UCSD-AML1 (cell line): ENCODE measurements around the gene NISCH.

Experiments
- DNase-seq: peaks from one replicate; lab custom pipeline; 2025; ENCODE audit not compliant: unreplicated experiment; lab: John Stamatoyannopoulos, UW

Gene NISCH

GRCh38 chr3:52511509-52511908 lies 56.1 kb downstream of the NISCH start:
- no peak for DNase-seq

GRCh38 chr3:52512105-52512504 lies 56.7 kb downstream of the NISCH start:
- DNase-seq: no peak

DNA sequence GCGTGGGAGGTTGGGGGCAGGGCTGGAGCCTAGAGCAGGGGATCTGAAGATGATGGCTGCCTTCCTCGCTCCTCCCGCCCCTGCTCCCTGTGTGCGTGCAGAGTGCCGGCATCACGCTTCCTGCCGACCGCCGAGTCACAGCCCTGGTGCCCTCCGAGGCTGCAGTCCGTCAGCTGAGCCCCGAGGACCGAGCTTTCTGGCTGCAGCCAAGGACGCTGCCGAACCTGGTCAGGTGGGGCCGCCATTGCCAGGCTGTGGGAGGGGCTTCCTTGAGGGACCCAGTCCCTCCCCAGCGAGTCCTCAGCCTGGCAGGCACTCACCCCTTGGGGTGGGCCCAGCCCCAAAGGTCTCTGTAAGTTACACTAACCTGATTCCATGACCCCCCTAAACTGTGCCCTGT lies 57.3 kb downstream of the NISCH start:
- no peak for DNase-seq

DNA sequence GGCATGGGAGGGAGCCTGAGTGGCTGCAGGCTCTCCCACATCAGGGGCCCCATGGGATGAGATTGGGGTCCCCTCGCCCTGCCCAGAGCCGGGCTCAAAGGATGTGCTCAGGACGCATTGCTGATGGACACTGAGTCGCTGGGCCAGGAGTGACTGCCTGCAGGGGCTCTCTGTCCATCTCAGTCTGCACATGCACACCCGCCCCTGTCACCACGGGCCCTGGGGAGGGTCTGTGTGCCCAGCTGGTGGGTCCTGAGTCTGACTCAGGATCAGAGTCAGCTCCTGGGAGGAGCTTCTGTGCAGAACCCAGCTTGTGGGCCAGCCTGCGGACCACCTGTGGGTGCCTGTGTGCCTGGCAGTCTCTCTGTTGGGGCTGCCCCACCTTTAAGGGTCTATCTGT lies 57.9 kb downstream of the NISCH start:
- DNase-seq: no peak

- DNase-seq: no peak
Measured at GRCh38 chr3:52514576-52514975, 59.2 kb downstream of the NISCH start.

GRCh38 chr3:52515192-52515591 lies 59.8 kb downstream of the NISCH start:
- no peak for DNase-seq

DNA sequence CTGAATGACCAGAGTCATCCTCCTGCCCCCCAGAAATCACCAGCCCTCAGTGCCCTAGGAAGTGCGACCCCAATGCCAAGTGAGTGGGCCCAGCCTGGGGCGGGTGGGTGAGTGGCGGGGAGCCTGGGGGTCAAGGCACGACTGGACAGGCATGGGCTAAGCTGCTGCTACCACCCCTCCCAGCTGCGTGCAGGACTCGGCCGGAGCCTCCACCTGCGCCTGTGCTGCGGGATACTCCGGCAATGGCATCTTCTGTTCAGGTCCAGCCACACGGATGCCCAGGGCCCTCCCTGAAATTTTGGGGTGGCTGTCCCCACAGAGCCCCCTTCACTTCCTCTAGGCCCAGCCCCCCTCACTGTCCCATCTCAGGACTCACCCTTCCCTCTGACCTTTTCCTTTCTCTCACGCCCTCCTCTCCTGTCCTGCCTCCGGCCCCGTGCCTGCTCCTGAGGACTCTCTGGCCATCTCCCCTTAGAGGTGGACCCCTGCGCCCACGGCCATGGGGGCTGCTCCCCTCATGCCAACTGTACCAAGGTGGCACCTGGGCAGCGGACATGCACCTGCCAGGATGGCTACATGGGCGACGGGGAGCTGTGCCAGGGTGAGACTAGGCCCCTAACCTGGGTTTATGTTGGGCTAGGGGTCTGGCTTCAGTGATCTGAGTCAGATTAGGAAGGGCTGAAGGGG lies 61.2 kb downstream of the NISCH start:
- no peak for DNase-seq

- DNase-seq: no peak
Measured at GRCh38 chr3:52517796-52518722, 62.7 kb downstream of the NISCH start.

DNA sequence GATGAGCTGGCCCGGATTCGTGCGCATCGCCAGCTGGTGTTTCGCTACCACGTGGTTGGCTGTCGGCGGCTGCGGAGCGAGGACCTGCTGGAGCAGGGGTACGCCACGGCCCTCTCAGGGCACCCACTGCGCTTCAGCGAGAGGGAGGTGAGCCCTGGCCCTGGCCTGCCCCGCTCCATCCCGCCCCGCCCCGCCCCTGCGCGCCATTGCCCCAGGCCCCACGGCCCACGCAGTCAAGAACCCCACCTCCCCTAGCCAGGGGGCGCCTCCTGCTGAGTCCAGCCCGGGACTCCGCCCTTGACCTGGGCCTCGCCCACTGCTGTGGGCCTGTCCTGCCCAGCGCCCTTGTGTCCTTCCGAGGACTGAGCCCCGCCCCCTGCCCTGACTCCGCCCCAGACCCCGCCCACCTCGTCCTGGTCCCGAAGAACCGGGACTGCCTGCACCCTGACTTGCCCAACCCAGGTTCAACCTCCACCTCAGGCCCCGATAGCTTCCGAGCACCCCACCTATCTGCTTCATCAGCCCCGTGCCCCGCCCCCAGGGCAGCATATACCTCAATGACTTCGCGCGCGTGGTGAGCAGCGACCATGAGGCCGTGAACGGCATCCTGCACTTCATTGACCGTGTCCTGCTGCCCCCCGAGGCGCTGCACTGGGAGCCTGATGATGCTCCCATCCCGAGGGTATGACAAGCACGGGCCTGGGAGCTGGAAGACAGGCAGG lies 63.5 kb downstream of the NISCH start:
- DNase-seq: no peak

- DNase-seq: no peak
Measured at GRCh38 chr3:52519445-52520140, 64.2 kb downstream of the NISCH start.

DNA sequence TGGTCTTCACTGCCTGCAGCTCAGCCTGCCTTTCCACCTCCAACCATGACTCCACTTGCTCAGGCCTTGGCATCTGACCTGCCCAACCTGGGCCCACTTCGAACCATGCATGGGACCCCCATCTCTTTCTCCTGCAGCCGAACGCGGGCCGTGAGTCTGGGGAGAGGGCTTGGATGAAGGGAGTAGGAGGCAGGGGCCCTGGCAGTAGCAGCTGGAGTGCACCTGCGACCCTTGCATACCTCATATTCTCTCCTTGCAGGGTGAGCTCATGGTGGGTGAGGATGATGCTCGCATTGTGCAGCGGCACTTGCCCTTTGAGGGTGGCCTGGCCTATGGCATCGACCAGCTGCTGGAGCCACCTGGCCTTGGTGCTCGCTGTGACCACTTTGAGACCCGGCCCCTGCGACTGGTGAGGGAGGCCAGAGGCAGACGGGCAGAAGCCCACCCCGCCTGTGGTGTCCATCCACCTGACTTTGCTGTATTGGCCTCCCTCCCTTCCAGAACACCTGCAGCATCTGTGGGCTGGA lies 64.8 kb downstream of the NISCH start:
- no peak for DNase-seq

- DNase-seq: no peak
Measured at GRCh38 chr3:52520716-52521487, 65.5 kb downstream of the NISCH start.

- no peak for DNase-seq
Measured at GRCh38 chr3:52521488-52521824, 66.1 kb downstream of the NISCH start.

DNA sequence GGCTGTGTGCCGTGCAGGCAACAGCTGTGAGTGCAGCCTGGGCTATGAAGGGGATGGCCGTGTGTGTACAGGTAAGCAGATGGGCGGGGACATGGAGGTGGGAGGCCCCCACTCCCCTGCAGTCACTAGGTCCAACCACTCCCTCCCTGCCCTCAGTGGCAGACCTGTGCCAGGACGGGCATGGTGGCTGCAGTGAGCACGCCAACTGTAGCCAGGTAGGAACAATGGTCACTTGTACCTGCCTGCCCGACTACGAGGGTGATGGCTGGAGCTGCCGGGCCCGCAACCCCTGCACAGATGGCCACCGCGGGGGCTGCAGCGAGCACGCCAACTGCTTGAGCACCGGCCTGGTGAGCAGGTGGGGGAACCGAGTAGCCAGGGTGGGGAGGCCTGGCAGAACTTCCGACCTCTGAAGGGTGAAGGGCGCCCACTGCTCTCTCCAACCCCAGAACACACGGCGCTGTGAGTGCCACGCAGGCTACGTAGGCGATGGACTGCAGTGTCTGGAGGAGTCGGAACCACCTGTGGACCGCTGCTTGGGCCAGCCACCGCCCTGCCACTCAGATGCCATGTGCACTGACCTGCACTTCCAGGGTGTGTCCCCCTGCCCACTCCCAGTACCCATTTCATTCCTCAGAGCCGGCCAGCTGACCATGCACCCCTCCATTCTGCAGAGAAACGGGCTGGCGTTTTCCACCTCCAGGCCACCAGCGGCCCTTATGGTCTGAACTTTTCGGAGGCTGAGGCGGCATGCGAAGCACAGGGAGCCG lies 66.7 kb downstream of the NISCH start:
- no peak for DNase-seq

DNA sequence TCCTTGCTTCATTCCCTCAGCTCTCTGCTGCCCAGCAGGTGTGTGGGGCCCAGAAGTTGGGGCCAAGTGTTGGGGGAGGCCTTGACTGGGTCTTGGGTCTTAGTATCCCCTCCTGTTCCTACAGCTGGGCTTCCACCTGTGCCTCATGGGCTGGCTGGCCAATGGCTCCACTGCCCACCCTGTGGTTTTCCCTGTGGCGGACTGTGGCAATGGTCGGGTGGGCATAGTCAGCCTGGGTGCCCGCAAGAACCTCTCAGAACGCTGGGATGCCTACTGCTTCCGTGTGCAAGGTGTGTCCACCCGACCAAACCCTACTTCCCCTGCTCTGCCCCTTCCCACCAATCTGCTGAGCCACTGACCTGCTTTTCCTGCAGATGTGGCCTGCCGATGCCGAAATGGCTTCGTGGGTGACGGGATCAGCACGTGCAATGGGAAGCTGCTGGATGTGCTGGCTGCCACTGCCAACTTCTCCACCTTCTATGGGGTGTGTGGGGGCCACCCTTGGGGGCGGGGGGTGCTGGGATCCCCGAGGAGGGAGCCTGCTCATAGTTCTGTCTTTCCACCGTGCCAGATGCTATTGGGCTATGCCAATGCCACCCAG lies 67.3 kb downstream of the NISCH start:
- DNase-seq: no peak

DNA sequence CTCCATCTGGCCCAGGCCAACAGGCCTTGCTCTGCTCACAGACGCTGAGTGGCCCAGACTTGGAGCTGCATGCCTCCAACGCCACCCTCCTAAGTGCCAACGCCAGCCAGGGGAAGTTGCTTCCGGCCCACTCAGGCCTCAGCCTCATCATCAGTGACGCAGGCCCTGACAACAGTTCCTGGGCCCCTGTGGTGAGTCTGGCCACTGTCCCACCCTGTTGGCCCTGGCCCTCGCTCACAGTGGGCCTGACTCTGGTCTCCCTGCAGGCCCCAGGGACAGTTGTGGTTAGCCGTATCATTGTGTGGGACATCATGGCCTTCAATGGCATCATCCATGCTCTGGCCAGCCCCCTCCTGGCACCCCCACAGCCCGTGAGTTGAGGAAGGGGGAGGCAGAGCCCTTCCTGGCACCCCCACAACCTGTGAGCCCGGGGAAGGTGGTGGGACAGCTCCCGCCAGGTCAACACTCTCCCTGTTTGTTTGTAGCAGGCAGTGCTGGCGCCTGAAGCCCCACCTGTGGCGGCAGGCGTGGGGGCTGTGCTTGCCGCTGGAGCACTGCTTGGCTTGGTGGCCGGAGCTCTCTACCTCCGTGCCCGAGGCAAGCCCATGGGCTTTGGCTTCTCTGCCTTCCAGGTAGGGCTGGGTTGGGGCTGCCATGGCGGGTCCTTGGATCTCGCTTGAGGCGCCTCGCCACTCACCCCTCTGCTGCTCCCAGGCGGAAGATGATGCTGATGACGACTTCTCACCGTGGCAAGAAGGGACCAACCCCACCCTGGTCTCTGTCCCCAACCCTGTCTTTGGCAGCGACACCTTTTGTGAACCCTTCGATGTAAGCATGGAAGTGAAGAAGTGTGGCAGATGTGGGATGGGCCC lies 68.2 kb downstream of the NISCH start:
- no peak for DNase-seq

DNA sequence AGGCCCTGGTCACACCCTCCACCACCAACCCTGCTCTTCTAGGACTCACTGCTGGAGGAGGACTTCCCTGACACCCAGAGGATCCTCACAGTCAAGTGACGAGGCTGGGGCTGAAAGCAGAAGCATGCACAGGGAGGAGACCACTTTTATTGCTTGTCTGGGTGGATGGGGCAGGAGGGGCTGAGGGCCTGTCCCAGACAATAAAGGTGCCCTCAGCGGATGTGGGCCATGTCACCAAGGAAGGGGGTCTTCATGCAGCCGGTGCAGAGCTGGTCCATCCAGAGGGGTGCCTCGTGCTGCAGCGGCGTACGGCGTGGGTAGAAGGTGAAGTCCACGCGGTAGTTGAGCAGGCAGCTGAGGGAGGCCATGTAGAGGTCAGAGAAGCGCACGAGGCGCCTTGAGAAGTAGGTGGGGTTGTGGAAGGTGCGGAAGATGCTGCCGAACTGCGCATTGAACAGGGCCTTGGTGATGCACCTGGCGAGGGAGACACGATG lies 68.9 kb downstream of the NISCH start:
- no peak for DNase-seq
